ENCODE data around the gene TSTD2.
"Not testable (repeated sequence)": the region's sequence is repeated elsewhere in the genome, so short reads cannot be mapped to it uniquely, and the experiment has no call there.

Gene TSTD2

DNA sequence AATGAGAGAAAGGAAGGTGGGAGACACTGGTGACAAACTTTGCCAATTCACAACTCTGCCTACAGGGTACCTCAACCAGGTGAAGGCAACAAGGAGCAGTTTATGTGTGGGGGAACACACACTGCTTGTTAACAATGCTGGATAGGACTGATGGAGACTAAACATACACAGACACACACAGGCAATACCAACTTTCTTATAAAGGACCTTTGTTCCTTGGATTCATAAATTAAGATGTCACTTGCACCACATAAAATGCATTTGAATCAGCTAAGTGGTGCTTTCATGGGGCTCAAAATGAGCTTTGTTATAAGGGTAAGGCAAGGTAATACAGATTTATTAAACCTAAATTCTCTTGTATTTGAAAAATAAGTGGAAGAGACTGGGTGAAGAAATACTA is 4.0 kb downstream of the TSTD2 start:
- no peak for DNase-seq

DNA sequence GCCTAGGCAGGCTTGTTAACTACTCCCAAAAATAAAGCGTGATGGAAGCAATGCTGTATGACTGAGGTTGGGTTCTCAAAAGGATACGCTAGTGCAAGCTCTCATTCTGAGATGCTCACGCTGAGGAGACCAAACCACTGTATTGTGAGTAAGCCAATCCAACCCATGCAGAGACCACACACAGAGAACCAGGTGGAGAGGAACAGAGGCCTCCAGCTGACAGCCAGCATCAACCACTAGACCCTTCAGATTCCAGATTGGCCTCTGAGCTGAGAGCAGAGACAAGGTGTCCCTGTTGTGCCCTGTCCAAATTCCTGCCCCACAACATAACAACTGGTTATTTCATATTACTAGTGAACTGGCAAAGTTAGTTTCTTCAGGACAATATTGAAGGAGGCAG is 4.5 kb downstream of the TSTD2 start:
- no peak for DNase-seq

DNA sequence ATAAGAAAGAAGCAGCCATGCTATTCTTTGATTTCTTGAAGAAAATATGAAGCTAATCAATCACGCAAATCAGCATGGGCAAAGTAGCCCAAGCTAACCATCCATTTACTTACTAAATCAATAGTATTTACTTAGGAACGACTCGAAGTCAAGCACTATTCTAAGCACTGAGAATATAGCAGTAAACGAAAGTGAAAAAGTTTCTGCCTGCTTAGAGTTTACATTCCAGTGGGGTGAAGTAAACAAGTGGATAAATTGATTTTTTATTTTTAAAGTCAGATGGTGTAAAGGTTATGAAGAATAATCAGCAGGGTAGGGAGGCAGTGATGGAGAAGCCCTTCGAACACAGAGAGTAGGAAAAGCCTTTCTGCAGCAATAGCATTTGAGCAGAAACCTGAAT is 5.5 kb downstream of the TSTD2 start:
- no peak for DNase-seq

- DNase-seq: no peak
These were observed 7.5 kb downstream of the TSTD2 start for GRCh38 chr9:97625620-97626019.

GRCh38 chr9:97623946-97624345 is 9.2 kb downstream of the TSTD2 start:
- DNase-seq: no peak

DNA sequence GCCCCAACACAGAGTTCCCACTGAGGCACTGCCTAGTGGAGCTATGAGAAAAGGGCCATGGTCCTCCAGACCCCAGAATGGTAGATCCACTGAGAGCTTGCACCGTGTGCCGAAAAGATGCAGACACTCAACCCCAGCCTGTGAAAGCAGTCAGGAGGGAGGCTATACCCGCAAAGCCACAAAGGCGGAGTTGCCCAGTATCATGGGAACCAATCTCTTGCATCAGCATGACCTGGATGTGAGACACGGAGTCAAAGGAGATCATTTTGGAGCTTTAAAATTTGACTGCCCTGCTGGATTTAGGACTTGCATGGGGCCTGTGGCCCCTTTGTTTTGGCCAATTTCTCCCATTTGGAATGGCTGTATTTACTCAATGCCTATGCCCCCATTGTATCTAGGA is 10.7 kb downstream of the TSTD2 start:
- not testable (repeated sequence) for DNase-seq

GRCh38 chr9:97620063-97620462 is 13.1 kb downstream of the TSTD2 start:
- not testable (repeated sequence) for DNase-seq

GRCh38 chr9:97617939-97618416 is 15.2 kb downstream of the TSTD2 start:
- DNase-seq: no peak

- DNase-seq: no peak
These were observed 17.6 kb downstream of the TSTD2 start for GRCh38 chr9:97615439-97616072.

GRCh38 chr9:97604901-97605645 is 28.1 kb downstream of the TSTD2 start:
- no peak for DNase-seq

DNA sequence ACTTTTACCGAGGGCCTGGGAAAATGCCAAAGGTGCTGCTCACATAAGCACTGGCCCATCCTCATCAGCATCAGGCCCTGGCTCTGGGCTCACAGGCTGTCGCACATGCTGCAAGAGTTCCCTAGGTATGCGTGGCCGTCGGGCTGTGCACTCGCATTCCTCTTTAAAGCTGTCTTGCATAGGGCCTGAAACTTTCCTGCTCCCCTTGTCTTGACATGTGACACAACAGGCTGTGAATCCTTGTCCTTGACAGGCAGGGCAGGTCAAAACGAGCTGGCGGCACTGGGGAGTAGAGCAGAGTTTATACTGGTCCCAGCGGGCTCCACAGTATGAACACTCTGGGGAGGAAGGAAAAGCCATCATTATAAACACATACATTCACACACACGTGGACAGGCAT is 30.7 kb downstream of the TSTD2 start:
- no peak for DNase-seq

DNA sequence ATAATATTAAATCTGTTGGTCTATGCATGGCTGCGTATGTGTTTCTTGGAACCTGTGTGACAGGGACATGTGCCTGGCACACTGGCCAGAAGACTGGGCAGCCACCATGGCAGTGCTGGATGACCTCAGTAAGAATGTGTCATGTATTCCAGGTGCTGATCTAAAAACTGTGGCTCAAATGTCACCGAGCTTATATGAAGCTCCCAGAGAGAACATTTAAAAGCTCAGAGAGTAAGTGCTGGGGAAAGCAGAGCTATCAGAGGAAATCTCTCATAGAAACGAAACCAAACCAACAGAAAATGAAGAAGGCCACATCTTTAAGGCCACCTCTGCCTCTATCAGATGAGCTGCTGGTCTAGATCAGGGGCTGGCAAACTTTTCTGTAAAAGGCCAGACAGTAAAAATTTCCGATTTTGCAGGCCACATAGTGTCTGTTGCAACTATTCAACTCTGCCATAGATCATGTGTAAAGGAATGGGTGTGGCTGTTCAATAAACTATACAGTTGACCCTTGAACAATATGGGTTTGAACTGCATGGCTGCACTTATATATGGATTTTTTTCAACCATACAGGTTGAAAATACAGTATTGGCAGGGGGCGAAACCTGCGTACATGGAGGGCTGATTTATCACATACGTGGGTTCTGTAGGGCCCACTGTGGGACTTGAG is 31.8 kb downstream of the TSTD2 start:
- no peak for DNase-seq

DNA sequence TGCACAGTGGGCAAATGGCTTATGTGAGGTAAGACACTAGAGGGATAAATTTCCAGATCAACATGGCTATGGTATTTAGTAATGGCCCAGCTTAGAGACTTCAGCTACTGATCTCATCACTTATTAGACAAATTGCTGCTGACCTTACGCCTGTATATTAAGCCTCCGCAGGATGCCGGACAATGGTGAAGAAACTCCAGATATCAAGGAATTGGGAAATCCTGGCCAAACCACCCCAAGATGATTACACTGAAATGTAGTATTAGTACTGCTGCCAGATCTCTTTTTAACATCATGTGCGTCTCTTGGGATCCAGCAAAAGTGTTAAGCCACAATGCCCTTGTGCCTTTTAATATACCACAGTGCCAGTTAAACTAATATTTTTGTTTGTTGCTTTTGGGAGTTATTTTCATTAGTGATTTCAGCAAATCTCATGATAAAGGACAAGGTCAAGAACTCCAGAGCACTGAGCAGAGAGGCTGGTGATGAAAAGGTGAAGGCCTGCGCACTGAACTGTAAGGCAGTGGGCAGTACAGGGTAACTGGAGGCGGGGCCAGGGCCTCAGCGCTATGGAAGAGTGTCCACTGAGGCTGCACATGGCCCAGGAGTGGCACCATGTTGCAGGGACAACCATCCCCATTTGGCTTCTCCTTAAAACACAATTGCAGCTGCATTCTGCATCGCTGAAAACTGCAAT is 32.5 kb downstream of the TSTD2 start:
- DNase-seq: no peak

DNA sequence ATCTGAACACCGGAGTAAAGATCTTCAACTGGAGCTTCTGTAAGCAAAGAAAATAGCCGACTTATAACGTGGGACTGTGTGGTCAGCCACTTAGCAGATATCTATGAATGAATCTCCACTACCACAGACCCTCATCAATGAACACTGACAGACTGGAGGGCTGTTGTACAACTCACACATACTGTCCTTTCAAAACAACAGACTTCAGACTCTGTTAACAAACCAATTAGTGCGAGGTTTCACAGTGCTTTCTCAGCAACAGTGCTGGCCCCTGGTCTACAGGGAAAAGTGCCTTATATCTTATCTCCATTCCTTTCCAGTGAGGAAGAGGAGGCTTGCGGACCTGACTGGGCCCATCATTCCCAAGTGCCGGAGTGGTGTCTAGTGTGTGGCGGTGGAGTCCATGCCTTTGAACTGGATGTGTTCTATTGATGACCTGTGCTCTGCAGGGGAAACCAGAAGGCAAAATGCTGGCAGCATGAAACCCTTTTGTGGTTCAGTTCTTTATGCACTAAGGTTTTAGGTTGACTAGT is 33.8 kb downstream of the TSTD2 start:
- DNase-seq: no peak

DNA sequence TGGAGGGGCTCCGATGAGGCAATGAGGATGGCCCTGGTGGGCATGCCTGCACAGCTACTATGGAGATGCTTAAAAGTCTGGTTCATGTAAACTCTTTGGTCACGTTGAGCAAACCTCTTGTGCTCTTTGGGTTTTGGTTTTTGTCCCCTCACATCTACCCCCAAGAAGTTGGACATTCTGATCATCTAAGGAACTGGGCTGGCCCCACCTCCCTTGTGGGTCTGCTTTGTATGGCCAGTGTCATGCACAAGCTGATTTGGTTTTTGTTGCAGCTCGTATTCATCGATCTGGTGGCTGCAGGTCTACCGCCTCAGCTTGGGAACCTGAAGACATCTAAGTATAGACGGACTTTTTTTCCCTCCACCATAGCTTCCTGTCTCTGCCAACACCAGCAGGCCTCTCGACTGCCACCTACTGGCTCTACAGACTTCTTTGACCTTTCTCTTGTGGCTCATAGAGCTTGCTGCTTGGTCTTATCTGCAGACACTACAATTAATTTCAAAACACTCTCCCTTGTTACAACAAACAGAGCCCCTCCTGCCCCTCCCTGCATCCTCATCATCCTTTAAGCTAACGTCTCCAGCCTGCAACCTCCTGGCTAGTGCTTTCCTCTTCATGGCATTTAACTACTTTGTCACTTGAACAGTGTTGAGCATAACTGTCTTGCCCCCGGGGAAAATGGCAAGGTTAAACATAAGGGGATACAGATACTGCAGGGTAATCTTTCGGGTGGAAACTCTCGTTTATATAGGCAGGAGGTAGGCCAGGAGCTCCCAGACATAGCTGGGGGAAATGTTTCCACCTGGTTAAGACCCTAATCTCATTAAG is 34.5 kb downstream of the TSTD2 start:
- peak; percentile 43 for DNase-seq

DNA sequence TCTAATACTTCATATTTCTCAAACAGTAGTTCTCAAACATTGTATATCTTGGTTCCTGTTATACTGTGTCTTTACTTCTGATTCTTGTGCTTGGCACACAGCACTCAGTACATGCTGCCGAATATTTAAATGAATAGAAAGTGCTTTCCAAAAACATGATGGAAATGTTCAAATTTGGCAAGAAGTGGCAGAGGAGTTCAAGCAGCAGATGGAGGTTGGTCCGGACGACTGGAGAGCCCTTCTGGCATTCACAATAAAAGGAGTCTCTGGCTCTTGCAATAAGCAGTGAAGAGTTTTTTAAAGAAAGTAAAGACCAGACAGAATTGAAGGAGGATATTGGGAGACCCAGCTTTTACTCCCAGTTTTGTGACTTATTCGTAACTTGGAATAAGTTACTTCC is 36.3 kb downstream of the TSTD2 start:
- no peak for DNase-seq

GRCh38 chr9:97594381-97594921 is 38.7 kb downstream of the TSTD2 start:
- DNase-seq: no peak

GRCh38 chr9:97593960-97594359 is 39.2 kb downstream of the TSTD2 start:
- no peak for DNase-seq

- DNase-seq: no peak
These were observed 41.0 kb downstream of the TSTD2 start for GRCh38 chr9:97592126-97592525.

DNA sequence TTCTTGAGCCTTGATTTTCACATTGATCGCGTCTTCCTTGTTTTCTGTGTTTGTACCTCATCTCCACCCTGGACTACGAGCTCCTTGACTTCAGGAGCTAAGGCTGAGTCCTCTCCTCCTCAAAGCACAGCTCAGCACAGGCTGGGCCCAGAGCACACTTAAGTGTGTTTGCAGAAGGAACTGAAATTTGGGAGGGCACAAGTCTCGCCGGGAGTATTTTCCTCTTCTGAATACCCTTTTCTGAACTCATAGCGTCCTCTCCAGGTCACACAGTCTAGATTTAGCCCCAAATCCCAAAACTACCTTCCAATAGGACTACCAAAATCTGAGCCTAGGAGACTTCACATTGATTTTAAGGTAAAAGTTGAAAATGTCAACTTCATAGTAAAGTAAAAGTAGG is 41.6 kb downstream of the TSTD2 start:
- no peak for DNase-seq

DNA sequence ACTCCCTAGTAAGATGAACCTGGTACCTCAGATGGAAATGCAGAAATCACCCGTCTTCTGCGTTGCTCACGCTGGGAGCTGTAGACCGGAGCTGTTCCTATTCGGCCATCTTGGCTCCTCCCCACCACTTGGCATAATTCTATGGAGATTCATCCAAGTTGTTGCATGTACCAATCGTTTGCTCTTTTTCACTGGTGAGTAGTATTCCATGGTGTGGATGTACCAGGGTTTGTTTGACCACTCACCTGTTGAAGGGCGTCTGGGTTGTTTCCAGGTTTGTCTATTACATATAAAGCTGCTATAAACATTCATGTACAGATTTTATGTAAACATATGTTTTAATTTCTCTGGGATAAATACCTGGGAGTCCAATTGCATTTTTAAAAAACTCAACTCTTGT is 46.3 kb downstream of the TSTD2 start:
- not testable (repeated sequence) for DNase-seq

DNA sequence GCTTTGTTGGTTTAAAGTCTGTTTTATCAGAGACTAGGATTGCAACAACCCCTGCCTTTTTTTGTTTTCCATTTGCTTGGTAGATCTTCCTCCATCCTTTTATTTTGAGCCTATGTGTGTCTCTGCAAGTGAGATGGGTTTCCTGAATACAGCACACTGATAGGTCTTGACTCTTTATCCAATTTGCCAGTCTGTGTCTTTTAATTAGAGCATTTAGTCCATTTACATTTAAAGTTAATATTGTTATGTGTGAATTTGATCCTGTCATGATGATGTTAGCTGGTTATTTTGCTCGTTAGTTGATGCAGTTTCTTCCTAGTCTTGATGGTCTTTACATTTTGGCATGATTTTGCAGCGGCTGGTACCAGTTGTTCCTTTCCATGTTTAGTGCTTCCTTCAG is 48.4 kb downstream of the TSTD2 start:
- DNase-seq: not testable (repeated sequence)

Data from NCI-H524 treated with DMSO at 0.1 percent for 48 hours (cell line).